Umbilical cord (tissue), 2 donors: ENCODE results near the gene DAP. TPM values are rescaled to one million over a fixed set of nuclear protein-coding genes. Genes with fewer than 3 reads are reported as not detected.
"Not testable (repeated sequence)": the region's sequence is repeated elsewhere in the genome, so short reads cannot be mapped to it uniquely, and the experiment has no call there.

Experiments
- DNase-seq: peaks from one replicate; pipeline ENCODE4 v3.0.0-alpha.2; 2015; ENCODE audit warnings: low spot score
- total RNA-seq: library from RNA; depleted of rRNA; stranded (reverse); fragments of >200 nt; gene quantifications from one replicate; pipeline ENCODE4 v1.2.3, GENCODE V29; 2014; ENCODE audit warnings: low replicate concordance; ENCODE audit not compliant: insufficient read depth

The DAP gene
- total RNA-seq, 1 donor from 2014 or later, result 23.6 TPM

DNA sequence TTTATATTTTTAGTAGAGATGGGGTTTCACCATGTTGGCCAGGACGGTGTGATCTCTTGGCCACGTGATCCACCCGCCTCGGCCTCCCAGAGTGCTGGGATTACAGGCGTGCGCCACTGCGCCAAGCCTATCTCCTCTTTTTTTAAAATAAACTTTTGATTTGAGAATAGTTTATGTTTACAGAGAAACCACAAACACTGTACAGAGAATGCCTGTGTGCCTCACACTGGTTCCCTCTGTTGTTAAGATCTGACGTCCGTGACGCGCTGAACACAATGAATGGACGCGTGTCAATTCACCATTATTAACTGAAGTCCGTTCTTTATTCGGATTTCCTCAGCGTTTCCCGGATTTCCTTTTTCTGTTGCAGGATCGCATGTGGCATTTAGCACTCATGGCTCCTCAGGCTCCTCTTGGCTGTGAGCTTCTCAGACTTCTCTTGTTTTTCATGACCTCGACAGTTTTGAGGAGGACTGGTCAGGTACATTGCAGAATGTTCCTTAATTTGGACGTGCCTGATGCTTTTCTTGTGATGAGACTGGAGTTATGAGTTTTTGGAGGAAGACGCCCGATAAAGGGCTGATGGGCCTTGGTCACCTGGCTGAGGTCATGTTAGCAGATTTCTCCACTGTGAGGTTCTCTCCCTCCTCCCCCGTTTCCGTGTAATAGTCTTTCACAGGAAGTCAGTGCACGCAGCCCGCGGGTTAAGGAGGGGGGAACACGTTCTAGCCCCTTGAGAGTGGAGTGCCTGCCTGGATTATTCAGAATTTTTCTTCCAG lies 127.6 kb downstream of the DAP start:
- DNase-seq, result no peak

DNA sequence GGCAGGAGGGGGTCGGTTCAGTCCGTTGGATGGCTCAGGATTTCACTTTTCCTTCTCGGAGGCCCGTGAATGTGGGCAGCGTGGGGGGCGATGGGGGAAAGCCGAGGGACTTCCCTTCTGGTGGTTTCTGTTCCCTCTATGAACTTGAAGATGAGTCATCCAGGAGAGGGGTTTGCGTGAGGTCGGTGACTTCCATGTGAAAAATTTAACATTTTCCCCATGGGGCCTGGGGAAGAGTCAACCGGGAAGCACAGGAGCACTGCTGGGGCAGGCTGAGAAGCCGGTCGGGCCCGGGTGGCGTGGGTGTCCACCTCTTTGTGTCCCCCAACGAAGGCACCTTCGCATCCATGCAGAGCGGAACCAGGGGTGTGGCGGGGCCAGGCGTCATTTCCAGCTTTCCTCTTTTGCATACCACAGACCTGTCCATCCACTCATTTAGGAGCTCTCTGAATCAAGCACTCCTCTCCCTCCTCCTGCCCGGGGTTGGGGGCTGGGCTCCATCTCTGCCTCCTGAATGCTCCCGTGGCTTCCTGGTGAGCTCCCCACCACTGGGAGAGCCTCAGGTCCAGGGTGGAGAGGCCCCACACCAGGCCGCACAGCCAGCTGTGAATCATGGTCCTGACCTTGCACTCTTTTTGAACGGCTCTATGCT lies 128.8 kb downstream of the DAP start:
- no peak for DNase-seq

DNA sequence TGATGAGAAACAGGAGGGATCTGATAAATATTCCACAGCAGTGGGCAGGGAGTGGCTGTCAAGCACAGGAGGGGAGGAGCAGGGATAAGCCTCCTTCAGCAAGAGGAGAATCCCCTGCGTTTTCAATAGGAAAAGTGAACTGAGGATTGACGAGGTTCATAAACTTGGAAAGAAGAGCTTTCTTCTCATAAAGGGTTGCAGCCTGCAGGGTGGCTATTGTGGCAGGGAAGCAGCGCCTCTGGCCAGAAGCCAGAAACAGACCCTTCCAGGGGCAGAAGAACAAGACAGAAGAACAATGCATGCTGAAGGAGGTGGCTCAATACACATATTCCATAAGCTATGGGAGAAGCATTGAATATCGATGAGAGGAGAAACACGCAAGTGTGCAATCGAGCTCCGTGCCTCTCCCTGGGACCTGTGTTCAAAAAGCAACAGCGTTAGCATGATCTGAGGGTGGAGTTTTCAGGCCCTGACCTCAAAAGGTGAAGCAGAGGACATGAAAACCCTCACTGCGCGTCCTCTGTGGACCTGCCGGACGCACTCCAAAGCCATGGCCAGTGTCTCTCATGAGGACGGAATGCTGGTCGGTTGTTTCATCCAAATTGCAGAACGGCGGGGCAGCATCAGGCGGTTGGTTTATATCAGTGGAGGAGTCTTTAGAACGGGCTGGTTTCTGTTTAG lies 129.6 kb downstream of the DAP start:
- DNase-seq, result peak; percentile 12

DNA sequence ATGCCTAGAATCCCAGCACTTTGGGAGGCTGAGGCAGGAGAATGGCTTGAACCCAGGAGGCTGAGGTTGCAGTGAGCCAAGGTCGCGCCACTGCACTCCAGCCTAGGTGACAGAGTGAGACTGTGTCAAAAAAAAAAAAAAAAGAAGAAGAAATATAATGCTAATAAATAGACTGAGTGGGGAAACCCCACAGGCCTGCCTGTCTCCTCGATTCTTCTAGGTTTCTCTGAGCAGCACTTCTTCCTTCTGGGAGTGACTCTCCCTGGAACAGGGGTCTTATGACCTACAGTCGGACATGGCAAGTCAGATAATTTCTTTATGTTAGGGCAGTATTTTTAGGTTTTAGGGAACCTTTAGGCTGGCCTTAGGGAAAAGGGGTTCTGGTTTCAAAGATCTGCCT lies 130.3 kb downstream of the DAP start:
- not testable (repeated sequence) for DNase-seq

DNA sequence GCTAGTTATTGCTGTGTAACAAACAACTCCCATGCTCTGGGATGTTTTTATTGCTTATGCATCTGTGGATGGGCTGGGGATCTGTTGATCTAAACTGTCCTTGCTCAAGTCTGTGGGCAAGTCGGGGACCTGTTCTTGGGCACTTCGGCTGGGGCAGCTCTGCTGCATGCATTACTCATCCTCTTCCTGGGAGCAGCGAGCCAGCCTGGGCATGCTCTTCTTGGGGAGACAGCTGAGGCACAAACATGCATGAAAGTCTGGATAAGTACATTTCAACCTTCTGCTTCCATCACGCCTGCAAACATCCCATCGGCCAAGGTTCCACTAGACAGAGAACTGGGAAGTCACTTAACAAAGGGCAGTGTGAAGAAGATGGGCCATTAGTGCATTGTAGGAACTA lies 130.9 kb downstream of the DAP start:
- DNase-seq, result no peak

DNA sequence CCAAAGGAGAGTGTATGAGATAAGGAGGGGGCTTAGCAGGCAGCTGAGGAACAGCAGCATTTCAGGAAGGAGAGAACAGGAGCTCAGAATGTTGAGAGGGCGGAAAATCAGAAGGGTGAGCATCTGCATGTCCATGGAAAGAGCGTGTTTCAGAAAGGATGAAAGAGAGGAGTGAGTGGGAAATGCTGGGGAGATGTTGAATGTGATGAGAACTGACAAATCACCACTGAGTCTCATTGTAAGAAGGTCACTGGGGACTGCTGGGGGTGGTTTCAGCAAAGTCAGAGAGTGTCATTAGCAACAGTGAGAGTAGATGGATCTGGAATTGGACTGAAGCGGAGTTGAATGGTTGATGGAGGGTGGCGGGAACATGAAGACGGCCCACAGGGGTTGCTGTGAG lies 131.4 kb downstream of the DAP start:
- DNase-seq, result no peak

Other genes with a start within 250 kb of the DAP start
- gene ANKRD33B, start 197.2 kb downstream of the DAP start, total RNA-seq, result 7.2 TPM